GM23338 (cell line): ENCODE results near the gene TIE1. TPM values are rescaled to one million over a fixed set of nuclear protein-coding genes. Genes with fewer than 3 reads are reported as not detected.

ENCODE experiments used
- ATAC-seq: fragments of 200-7000 bp; cut with Tn5 transposase; 3 replicates; pipeline ENCODE4 v1.9.1; 2020
- DNase-seq: peaks from one replicate; pipeline ENCODE4 v3.0.0-alpha.2; 2015; ENCODE audit warnings: low spot score
- H2AFZ ChIP-seq: fragments of 200-600 bp; sonication (generic); 2 replicates; pipeline ENCODE4 v1.8.0; 2016; ENCODE audit warnings: antibody characterized with exemption, mild to moderate bottlenecking, moderate library complexity
- H3F3A ChIP-seq: fragments of 200-600 bp; sonication (generic); replicated peaks from 2 replicates; pipeline ENCODE4 v1.8.0; 2017; ENCODE audit warnings: antibody characterized with exemption, mixed run types, low read depth
- H3K27ac ChIP-seq: fragments of 200-600 bp; sonication (generic); 2 replicates; pipeline ENCODE4 v1.6.1; 2016; ENCODE audit warnings: low read depth
- H3K27me3 ChIP-seq: fragments of 200-600 bp; sonication (generic); 2 replicates; pipeline ENCODE4 v1.8.0; 2016; ENCODE audit warnings: mild to moderate bottlenecking, mixed run types, moderate library complexity; ENCODE audit not compliant: insufficient read depth
- H3K36me3 ChIP-seq: fragments of 200-600 bp; sonication (generic); 2 replicates; pipeline ENCODE4 v1.8.0; 2016; ENCODE audit warnings: mild to moderate bottlenecking; ENCODE audit not compliant: insufficient read depth
- H3K4me1 ChIP-seq: fragments of 200-600 bp; sonication (generic); 2 replicates; pipeline ENCODE4 v1.8.0; 2016; ENCODE audit warnings: mild to moderate bottlenecking, moderate library complexity; ENCODE audit not compliant: insufficient read depth
- H3K4me2 ChIP-seq: fragments of 200-600 bp; sonication (generic); 2 replicates; pipeline ENCODE4 v1.7.1; 2017; ENCODE audit warnings: mixed run types
- H3K4me3 ChIP-seq: fragments of 200-600 bp; sonication (generic); 2 replicates; pipeline ENCODE4 v1.6.1; 2016; ENCODE audit warnings: mixed run types
- H3K79me2 ChIP-seq: fragments of 200-600 bp; sonication (generic); replicated peaks from 2 replicates; pipeline ENCODE4 v1.8.0; 2017; ENCODE audit warnings: mild to moderate bottlenecking; ENCODE audit not compliant: insufficient read depth
- H3K9me2 ChIP-seq: fragments of 200-600 bp; sonication (generic); 2 replicates; pipeline ENCODE4 v1.8.0; 2017; ENCODE audit not compliant: insufficient read depth
- H4K20me1 ChIP-seq: fragments of 200-600 bp; sonication (generic); replicated peaks from 2 replicates; pipeline ENCODE4 v1.8.0; 2017; ENCODE audit warnings: mild to moderate bottlenecking; ENCODE audit not compliant: insufficient read depth
- H3K27ac Mint-ChIP-seq: 2 replicates; pipeline ENCODE4 v1.8.0; 2020; ENCODE audit warnings: inconsistent platforms, mild to moderate bottlenecking, moderate library complexity, mixed read lengths
- H3K27me3 Mint-ChIP-seq: 3 replicates; pipeline ENCODE4 v1.8.0; 2022; ENCODE audit warnings: low read depth, mild to moderate bottlenecking, moderate library complexity, mixed read lengths, inconsistent platforms; ENCODE audit not compliant: insufficient read depth, poor library complexity
- H3K36me3 Mint-ChIP-seq: 3 replicates; pipeline ENCODE4 v1.8.0; 2021; ENCODE audit warnings: low read depth, mild to moderate bottlenecking, inconsistent platforms, moderate library complexity, mixed read lengths
- H3K4me1 Mint-ChIP-seq: 3 replicates; pipeline ENCODE4 v1.8.0; 2020; ENCODE audit warnings: mild to moderate bottlenecking, inconsistent platforms, mixed read lengths
- H3K4me3 Mint-ChIP-seq: 3 replicates; pipeline ENCODE4 v1.8.0; 2021; ENCODE audit warnings: moderate library complexity, mild to moderate bottlenecking, inconsistent platforms, mixed read lengths
- H3K9me3 Mint-ChIP-seq: 3 replicates; pipeline ENCODE4 v1.8.0; 2020; ENCODE audit warnings: moderate library complexity, mild to moderate bottlenecking, inconsistent platforms, mixed read lengths
- CREB1 ChIP-seq: fragments of 250-450 bp; sonication (Bioruptor Pico); IDR thresholded peaks from 2 replicates; pipeline ENCODE4 v1.5.0; 2020; ENCODE audit warnings: low read depth, mild to moderate bottlenecking, moderate library complexity
- CTCF ChIP-seq, 2 experiments: fragments of 200-600 bp in 1 of 2; sonication (generic) in 1 of 2; conservative IDR thresholded peaks; 2 replicates each; pipeline versions ENCODE4 v1.5.1 to v1.6.1; 2016 to 2017; ENCODE audit warnings: antibody characterized with exemption in 2 of 2, low read depth in 2 of 2, mild to moderate bottlenecking in 2 of 2, moderate library complexity in 1 of 2
- EZH2 ChIP-seq: fragments of 200-600 bp; sonication (generic); IDR thresholded peaks from one replicate; pipeline ENCODE4 v1.8.0; 2017; ENCODE audit warnings: antibody characterized with exemption, mild to moderate bottlenecking, low read depth; ENCODE audit not compliant: unreplicated experiment
- EZH2phosphoT487 ChIP-seq: fragments of 200-600 bp; sonication (generic); IDR thresholded peaks from one replicate; pipeline ENCODE4 v1.8.1; 2018; ENCODE audit warnings: antibody characterized with exemption; ENCODE audit not compliant: unreplicated experiment
- JUNB ChIP-seq: IDR thresholded peaks from one replicate; pipeline ENCODE4 v1.6.1; 2016; ENCODE audit warnings: antibody characterized with exemption; ENCODE audit not compliant: unreplicated experiment
- NANOG ChIP-seq: IDR thresholded peaks from 2 replicates; pipeline ENCODE4 v1.6.1; 2016; ENCODE audit warnings: antibody characterized with exemption, borderline replicate concordance
- POLR2AphosphoS5 ChIP-seq: IDR thresholded peaks from 2 replicates; pipeline ENCODE4 v1.6.1; 2016; ENCODE audit warnings: antibody characterized with exemption, low read depth
- STAT1 ChIP-seq: IDR thresholded peaks from one replicate; pipeline ENCODE4 v1.6.1; 2016; ENCODE audit warnings: antibody characterized with exemption; ENCODE audit not compliant: unreplicated experiment
- ZNF114 ChIP-seq: fragments of 250-450 bp; sonication (Bioruptor Pico); IDR thresholded peaks from 2 replicates; pipeline ENCODE4 v1.5.0; 2020; ENCODE audit warnings: mild to moderate bottlenecking, moderate library complexity
- ZNF331 ChIP-seq: fragments of 250-450 bp; sonication (Bioruptor Pico); IDR thresholded peaks from 2 replicates; pipeline ENCODE4 v1.5.0; 2020; ENCODE audit warnings: low read depth, mild to moderate bottlenecking, moderate library complexity
- ZNF462 ChIP-seq: fragments of 250-450 bp; sonication (Bioruptor Pico); IDR thresholded peaks from 2 replicates; pipeline ENCODE4 v1.5.0; 2020; ENCODE audit warnings: mild to moderate bottlenecking, moderate library complexity
- polyA plus RNA-seq: library from polyadenylated mRNA; unstranded; fragments of >200 nt; fragmentation: Nextera tagmentation; extraction: Ambion mirVana; gene quantifications from 2 replicates; pipeline ENCODE4 v1.2.1, GENCODE V29; 2016
- total RNA-seq: library from RNA; depleted of rRNA; stranded (reverse); fragments of >200 nt; shearing (Covaris generic); gene quantifications from 2 replicates; pipeline ENCODE4 v1.2.3, GENCODE V29; 2014
- TF ChIP-seq, protein P1 (sequence below): IDR thresholded peaks from 2 replicates; pipeline ENCODE4 v1.6.1; 2016; ENCODE audit warnings: antibody characterized with exemption
- TF ChIP-seq, protein P2 (sequence below): IDR thresholded peaks from one replicate; pipeline ENCODE4 v1.6.1; 2018; ENCODE audit warnings: antibody characterized with exemption; ENCODE audit not compliant: unreplicated experiment

Gene TIE1
- total and polyA plus RNA-seq, 2 experiments from 2014 or later, result 0.37 to 2.3 TPM

DNA sequence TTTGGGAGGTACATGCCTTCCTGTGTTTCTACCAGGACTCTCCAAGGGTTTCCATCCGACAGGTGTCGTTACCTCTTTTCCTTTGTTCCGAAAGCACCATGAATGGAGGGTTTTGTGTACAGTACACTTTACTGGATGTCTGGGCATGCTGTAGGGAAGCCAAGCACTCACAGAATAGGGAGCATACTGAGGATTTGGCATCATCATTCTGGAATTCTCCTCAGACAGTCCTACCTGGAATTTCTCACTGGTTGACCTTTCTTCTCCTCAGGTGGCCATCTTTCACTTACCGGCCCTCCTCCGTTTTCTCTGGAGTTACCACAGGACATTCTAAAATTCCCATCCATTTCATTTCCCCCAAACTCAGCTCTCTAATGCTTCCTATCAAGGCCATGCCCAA is 30.9 kb downstream of the TIE1 start:
- DNase-seq, result no peak
- Histone ChIP-seq H3K36me3 (no peaks in the 10 kb centered on the region), H3K4me1 (no peaks in the 10 kb centered on the region; the same call in 1 of the 2 replicates), H3K79me2 (no peaks in the 10 kb centered on the region), H3K4me3 (no peak overlapping the region), H3K9me2 (peaks cover 5% of the 10 kb centered on the region; the same call in 1 of the 2 replicates), H3F3A (no peaks in the 10 kb centered on the region; the same call in 1 of the 2 replicates), H4K20me1 (no peaks in the 10 kb centered on the region; the same call in 1 of the 2 replicates), H3K27me3 (no peaks in the 10 kb centered on the region), H2AFZ (no peak overlapping the region), H3K27ac (no peak overlapping the region), H3K4me2 (no peak overlapping the region)
- Mint-ChIP-seq H3K4me1 (peaks cover 7% of the 10 kb centered on the region), H3K27ac (no peak overlapping the region), H3K4me3 (no peak overlapping the region), H3K36me3 (no peaks in the 10 kb centered on the region; the same call in 2 of the 3 replicates), H3K9me3 (peaks cover 19% of the 10 kb centered on the region), H3K27me3 (peaks cover 4% of the 10 kb centered on the region)
- ATAC-seq, result no peak
- TF ChIP-seq POLR2AphosphoS5 (no peak), EZH2 (no peak), ZNF114 (CRISPR knock-in tag) (no peak), EZH2phosphoT487 (no peak), STAT1 (no peak), JUNB (no peak), CREB1 (CRISPR knock-in tag) (no peak), NANOG (no peak), ZNF462 (CRISPR knock-in tag) (no peak), ZNF331 (no peak), CTCF (conservative IDR thresholded peaks at IDR 0.05; ENCODE audit: low read depth in 2 of 2) (no peak)
- TF ChIP-seq, protein P1, sequence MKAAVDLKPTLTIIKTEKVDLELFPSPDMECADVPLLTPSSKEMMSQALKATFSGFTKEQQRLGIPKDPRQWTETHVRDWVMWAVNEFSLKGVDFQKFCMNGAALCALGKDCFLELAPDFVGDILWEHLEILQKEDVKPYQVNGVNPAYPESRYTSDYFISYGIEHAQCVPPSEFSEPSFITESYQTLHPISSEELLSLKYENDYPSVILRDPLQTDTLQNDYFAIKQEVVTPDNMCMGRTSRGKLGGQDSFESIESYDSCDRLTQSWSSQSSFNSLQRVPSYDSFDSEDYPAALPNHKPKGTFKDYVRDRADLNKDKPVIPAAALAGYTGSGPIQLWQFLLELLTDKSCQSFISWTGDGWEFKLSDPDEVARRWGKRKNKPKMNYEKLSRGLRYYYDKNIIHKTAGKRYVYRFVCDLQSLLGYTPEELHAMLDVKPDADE, result no peak
- TF ChIP-seq, protein P2, sequence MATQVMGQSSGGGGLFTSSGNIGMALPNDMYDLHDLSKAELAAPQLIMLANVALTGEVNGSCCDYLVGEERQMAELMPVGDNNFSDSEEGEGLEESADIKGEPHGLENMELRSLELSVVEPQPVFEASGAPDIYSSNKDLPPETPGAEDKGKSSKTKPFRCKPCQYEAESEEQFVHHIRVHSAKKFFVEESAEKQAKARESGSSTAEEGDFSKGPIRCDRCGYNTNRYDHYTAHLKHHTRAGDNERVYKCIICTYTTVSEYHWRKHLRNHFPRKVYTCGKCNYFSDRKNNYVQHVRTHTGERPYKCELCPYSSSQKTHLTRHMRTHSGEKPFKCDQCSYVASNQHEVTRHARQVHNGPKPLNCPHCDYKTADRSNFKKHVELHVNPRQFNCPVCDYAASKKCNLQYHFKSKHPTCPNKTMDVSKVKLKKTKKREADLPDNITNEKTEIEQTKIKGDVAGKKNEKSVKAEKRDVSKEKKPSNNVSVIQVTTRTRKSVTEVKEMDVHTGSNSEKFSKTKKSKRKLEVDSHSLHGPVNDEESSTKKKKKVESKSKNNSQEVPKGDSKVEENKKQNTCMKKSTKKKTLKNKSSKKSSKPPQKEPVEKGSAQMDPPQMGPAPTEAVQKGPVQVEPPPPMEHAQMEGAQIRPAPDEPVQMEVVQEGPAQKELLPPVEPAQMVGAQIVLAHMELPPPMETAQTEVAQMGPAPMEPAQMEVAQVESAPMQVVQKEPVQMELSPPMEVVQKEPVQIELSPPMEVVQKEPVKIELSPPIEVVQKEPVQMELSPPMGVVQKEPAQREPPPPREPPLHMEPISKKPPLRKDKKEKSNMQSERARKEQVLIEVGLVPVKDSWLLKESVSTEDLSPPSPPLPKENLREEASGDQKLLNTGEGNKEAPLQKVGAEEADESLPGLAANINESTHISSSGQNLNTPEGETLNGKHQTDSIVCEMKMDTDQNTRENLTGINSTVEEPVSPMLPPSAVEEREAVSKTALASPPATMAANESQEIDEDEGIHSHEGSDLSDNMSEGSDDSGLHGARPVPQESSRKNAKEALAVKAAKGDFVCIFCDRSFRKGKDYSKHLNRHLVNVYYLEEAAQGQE, result no peak
